A549 (cell line): ENCODE data around the gene C11orf21. TPM values are rescaled to one million over a fixed set of nuclear protein-coding genes. Genes with fewer than 3 reads are reported as not detected.

Experiments
- ATAC-seq, 2 experiments: fragments of 200-7000 bp in 1 of 2; fragments of >200 bp in 1 of 2; cut with Nextera tagmentation in 1 of 2; cut with Tn5 transposase in 1 of 2; 3 replicates each; pipeline versions ENCODE4 v1.8.0 to v1.9.1; 2018 to 2020; ENCODE audit warnings: mild to moderate bottlenecking in 1 of 2, moderate library complexity in 1 of 2
- CTCF ChIA-PET: fragments of 300-600 bp; sonication (Branson Sonifier 250); formaldehyde crosslinking; extraction: SDS; loops from one replicate; lab custom pipeline; 2021; ENCODE audit warnings: antibody characterized with exemption, inconsistent platforms; lab: Yijun Ruan, JAX
- POLR2A ChIA-PET: fragments of 350-600 bp; formaldehyde crosslinking; extraction: SDS; loops from one replicate; lab custom pipeline; 2021; ENCODE audit warnings: antibody characterized with exemption, inconsistent platforms; lab: Yijun Ruan, JAX
- DNase-seq, 2 experiments: peaks; one replicate each; pipeline versions ENCODE4 v3.0.0 to v3.0.0-alpha.2; 2011 to 2016; ENCODE audit warnings: low read depth in 1 of 2, low spot score in 1 of 2
- FAIRE-seq: peaks from 2 replicates; lab custom pipeline; 2011; peaks lifted over from hg19 to GRCh38; lab: Jason Lieb, UNC
- H3K27ac ChIP-seq, 2 experiments: fragments of >200 bp; sonication (Bioruptor Twin); formaldehyde crosslinking; 3 replicates each; pipeline ENCODE4 v1.5.1; 2016 to 2017
- H3K4me1 ChIP-seq: fragments of >200 bp; sonication (Bioruptor Twin); formaldehyde crosslinking; 3 replicates; pipeline ENCODE4 v1.6.1; 2016
- H3K4me2 ChIP-seq: fragments of >200 bp; sonication (Bioruptor Twin); formaldehyde crosslinking; 3 replicates; pipeline ENCODE4 v1.6.1; 2016
- H3K4me3 ChIP-seq: fragments of >200 bp; sonication (Bioruptor Twin); formaldehyde crosslinking; 3 replicates; pipeline ENCODE4 v1.5.1; 2016
- H3K9me3 ChIP-seq: fragments of >200 bp; sonication (Bioruptor Twin); formaldehyde crosslinking; 3 replicates; pipeline ENCODE4 v1.6.1; 2016
- BCL3 ChIP-seq: fragments of >200 bp; sonication (Bioruptor Twin); formaldehyde crosslinking; IDR thresholded peaks from 3 replicates; pipeline ENCODE4 v1.6.1; 2016
- CEBPB ChIP-seq, 2 experiments: fragments of >200 bp in 1 of 2; sonication (Bioruptor Twin) in 1 of 2; formaldehyde crosslinking in 1 of 2; IDR thresholded peaks; 2 replicates each; pipeline ENCODE4 v1.6.1; 2012 to 2016
- EHF ChIP-seq: fragments of 250-450 bp; sonication (Bioruptor Pico); IDR thresholded peaks from 2 replicates; pipeline ENCODE4 v1.5.0; 2020; ENCODE audit warnings: mild to moderate bottlenecking
- FOSL2 ChIP-seq, 2 experiments: fragments of 450-650 bp in 1 of 2; fragments of >200 bp in 1 of 2; sonication (Bioruptor Twin) in 1 of 2; formaldehyde crosslinking; IDR thresholded peaks; 2 replicates each; pipeline versions ENCODE4 v1.5.0 to v1.6.1; 2016 to 2020; ENCODE audit warnings: mild to moderate bottlenecking in 1 of 2, moderate library complexity in 1 of 2
- FOXS1 ChIP-seq: fragments of 250-450 bp; sonication (Bioruptor Pico); IDR thresholded peaks from 2 replicates; pipeline ENCODE4 v1.5.0; 2020; ENCODE audit warnings: mild to moderate bottlenecking, moderate library complexity
- HDAC2 ChIP-seq: fragments of 200-600 bp; sonication (generic); IDR thresholded peaks from 2 replicates; pipeline ENCODE4 v1.6.1; 2016
- HEYL ChIP-seq: fragments of 250-450 bp; sonication (Bioruptor Pico); IDR thresholded peaks from 2 replicates; pipeline ENCODE4 v1.8.0; 2021; ENCODE audit warnings: mild to moderate bottlenecking, moderate library complexity
- MYC ChIP-seq: IDR thresholded peaks from 2 replicates; pipeline ENCODE4 v1.6.1; 2012; ENCODE audit warnings: mild to moderate bottlenecking, inconsistent platforms, low read length, improper control_type of control experiment, borderline replicate concordance
- NR3C1 ChIP-seq: fragments of >200 bp; sonication (Bioruptor Twin); formaldehyde crosslinking; IDR thresholded peaks from 3 replicates; pipeline ENCODE4 v1.6.1; 2017
- PHF8 ChIP-seq: fragments of 200-600 bp; sonication (generic); IDR thresholded peaks from 2 replicates; pipeline ENCODE4 v1.6.1; 2016; ENCODE audit warnings: low read depth, mild to moderate bottlenecking, antibody characterized with exemption, moderate library complexity, borderline replicate concordance
- RAD21 ChIP-seq, 2 experiments: fragments of >200 bp in 1 of 2; sonication (Bioruptor Twin) in 1 of 2; formaldehyde crosslinking in 1 of 2; IDR thresholded peaks in 1 of 2; conservative IDR thresholded peaks in 1 of 2; 2 replicates in 1 of 2; 3 replicates in 1 of 2; pipeline ENCODE4 v1.6.1; 2012 to 2018; ENCODE audit warnings: inconsistent platforms in 1 of 2
- RARB ChIP-seq: fragments of 250-450 bp; sonication (Bioruptor Pico); IDR thresholded peaks from 2 replicates; pipeline ENCODE4 v1.8.0; 2021; ENCODE audit warnings: mild to moderate bottlenecking, moderate library complexity
- RCOR1 ChIP-seq: fragments of 150-350 bp; IDR thresholded peaks from 2 replicates; pipeline ENCODE4 v1.6.1; 2014; ENCODE audit warnings: antibody characterized with exemption, low read length, low read depth
- RNF2 ChIP-seq: fragments of 200-600 bp; sonication (generic); IDR thresholded peaks from 2 replicates; pipeline ENCODE4 v1.6.1; 2016; ENCODE audit warnings: low read depth, mild to moderate bottlenecking, antibody characterized with exemption, moderate library complexity, borderline replicate concordance
- TP53 ChIP-seq: fragments of 250-450 bp; sonication (Bioruptor Pico); IDR thresholded peaks from 2 replicates; pipeline ENCODE4 v1.5.0; 2021; ENCODE audit warnings: mild to moderate bottlenecking, moderate library complexity
- USF2 ChIP-seq: fragments of 450-650 bp; IDR thresholded peaks from 2 replicates; pipeline ENCODE4 v1.6.1; 2014; ENCODE audit warnings: antibody characterized with exemption
- ZC3H11A ChIP-seq: fragments of 450-650 bp; IDR thresholded peaks from 2 replicates; pipeline ENCODE4 v1.6.1; 2014; ENCODE audit warnings: antibody characterized with exemption, mild to moderate bottlenecking
- ZFP36 ChIP-seq: fragments of 450-650 bp; IDR thresholded peaks from 2 replicates; pipeline ENCODE4 v1.6.1; 2014; ENCODE audit warnings: borderline replicate concordance; ENCODE audit not compliant: partially characterized antibody
- WGBS: methylation state at CpG from one replicate; pipeline ENCODE4 v1.1.6; 2017; ENCODE audit errors: missing lambda C conversion rate; 5-methylcytosine and 5-hydroxymethylcytosine counted together
- polyA plus RNA-seq, 4 experiments: library from polyadenylated mRNA; depleted of rRNA in 3 of 4; stranded (reverse); fragments of >200 nt; fragmentation: RNase III in 1 of 4; extraction: RNeasy Plus Mini Kit Qiagen cat#74134 plus additional on column Dnase treatment in 1 of 4; gene quantifications; 2 replicates in 3 of 4; 3 replicates in 1 of 4; pipeline ENCODE4 v1.2.3, GENCODE V29; 2011 to 2017
- TF ChIP-seq, protein P1 (sequence below): fragments of 200-600 bp; sonication (generic); IDR thresholded peaks from 2 replicates; pipeline ENCODE4 v1.6.1; 2016; ENCODE audit warnings: antibody characterized with exemption, mild to moderate bottlenecking, moderate library complexity

The C11orf21 gene
- polyA plus RNA-seq, 2 of the 4 experiments (the other 2 are of a cell fraction), result not detected

DNA sequence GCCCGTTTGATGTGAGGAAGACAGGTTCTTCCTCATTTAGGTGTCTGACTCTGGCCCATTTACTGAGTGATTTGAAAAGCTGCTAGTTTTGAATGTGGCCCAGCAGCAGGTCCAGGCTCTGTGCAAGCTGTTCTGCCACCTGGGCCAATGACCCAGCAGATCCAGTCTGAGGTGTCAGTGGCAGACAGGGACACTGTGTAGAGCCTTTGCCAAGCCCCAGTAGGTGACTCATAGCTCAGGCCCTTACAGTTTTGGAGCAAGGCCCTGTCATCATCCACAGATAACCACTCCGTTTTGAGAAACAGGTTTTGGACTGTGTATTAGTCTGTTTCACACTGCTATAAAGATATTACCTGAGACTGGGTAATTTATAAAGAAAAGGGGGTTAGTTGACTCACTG, 24.0 kb upstream of the C11orf21 start:
- POLR2A ChIA-PET, result no interaction called here
- DNase-seq, result no peak

GRCh38 chr11:2325123-2325522, 23.4 kb upstream of the C11orf21 start:
- WGBS, result 69% methylated on average over 4 of the region's 4 CpGs
- TF ChIP-seq EHF (CRISPR knock-in tag) (no peak), HEYL (CRISPR knock-in tag) (no peak), USF2 (no peak)
- TF ChIP-seq, protein P1, sequence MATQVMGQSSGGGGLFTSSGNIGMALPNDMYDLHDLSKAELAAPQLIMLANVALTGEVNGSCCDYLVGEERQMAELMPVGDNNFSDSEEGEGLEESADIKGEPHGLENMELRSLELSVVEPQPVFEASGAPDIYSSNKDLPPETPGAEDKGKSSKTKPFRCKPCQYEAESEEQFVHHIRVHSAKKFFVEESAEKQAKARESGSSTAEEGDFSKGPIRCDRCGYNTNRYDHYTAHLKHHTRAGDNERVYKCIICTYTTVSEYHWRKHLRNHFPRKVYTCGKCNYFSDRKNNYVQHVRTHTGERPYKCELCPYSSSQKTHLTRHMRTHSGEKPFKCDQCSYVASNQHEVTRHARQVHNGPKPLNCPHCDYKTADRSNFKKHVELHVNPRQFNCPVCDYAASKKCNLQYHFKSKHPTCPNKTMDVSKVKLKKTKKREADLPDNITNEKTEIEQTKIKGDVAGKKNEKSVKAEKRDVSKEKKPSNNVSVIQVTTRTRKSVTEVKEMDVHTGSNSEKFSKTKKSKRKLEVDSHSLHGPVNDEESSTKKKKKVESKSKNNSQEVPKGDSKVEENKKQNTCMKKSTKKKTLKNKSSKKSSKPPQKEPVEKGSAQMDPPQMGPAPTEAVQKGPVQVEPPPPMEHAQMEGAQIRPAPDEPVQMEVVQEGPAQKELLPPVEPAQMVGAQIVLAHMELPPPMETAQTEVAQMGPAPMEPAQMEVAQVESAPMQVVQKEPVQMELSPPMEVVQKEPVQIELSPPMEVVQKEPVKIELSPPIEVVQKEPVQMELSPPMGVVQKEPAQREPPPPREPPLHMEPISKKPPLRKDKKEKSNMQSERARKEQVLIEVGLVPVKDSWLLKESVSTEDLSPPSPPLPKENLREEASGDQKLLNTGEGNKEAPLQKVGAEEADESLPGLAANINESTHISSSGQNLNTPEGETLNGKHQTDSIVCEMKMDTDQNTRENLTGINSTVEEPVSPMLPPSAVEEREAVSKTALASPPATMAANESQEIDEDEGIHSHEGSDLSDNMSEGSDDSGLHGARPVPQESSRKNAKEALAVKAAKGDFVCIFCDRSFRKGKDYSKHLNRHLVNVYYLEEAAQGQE, result no peak
- Histone ChIP-seq H3K9me3 (no peaks in the 10 kb centered on the region; the same call in 2 of the 3 replicates), H3K4me1 (no peaks in the 10 kb centered on the region), H3K4me3 (no peak overlapping the region), H3K4me2 (no peak overlapping the region), H3K27ac (no peak overlapping the region)
- ATAC-seq (no peak), DNase-seq (no peak), FAIRE-seq (no peak)
- POLR2A ChIA-PET, result no interaction called here
- CTCF ChIA-PET, result interaction anchor here (1.0 to 3.0 kb wide), 5 partner anchors 12 to 138 kb away, joined by 3 to 10 read pairs (median 3); no protein-coding TSS in a partner anchor

More for the DNA sequence above, 24.0 kb upstream of the C11orf21 start:
- Histone ChIP-seq H3K4me1 (no peaks in the 10 kb centered on the region), H3K27ac (no peak overlapping the region), H3K4me3 (no peak overlapping the region), H3K4me2 (no peak overlapping the region), H3K9me3 (no peaks in the 10 kb centered on the region; the same call in 2 of the 3 replicates)
- CTCF ChIA-PET, result interaction anchor here (1.0 to 3.0 kb wide), 5 partner anchors 13 to 139 kb away, joined by 3 to 10 read pairs (median 3); no protein-coding TSS in a partner anchor
- 45% methylated on average over 2 of the region's 2 CpGs for WGBS
- no peak for TF ChIP-seq TP53 (CRISPR knock-in tag)
- TF ChIP-seq ZFP36, result no peak
- no peak for TF ChIP-seq CEBPB (IDR thresholded peaks at IDR 0.05)
- TF ChIP-seq FOSL2 (IDR thresholded peaks at IDR 0.05), result no peak
- no peak for TF ChIP-seq FOSL2 (CRISPR knock-in tag; IDR thresholded peaks at IDR 0.05)
- no peak for TF ChIP-seq RCOR1
- TF ChIP-seq NR3C1, result no peak
- no peak for TF ChIP-seq RNF2
- TF ChIP-seq FOXS1 (CRISPR knock-in tag), result no peak
- no peak for TF ChIP-seq PHF8
- no peak for TF ChIP-seq ZC3H11A
- no peak for TF ChIP-seq USF2
- TF ChIP-seq BCL3, result no peak
- no peak for TF ChIP-seq RARB
- no peak for TF ChIP-seq MYC
- TF ChIP-seq HDAC2, result no peak
- TF ChIP-seq RAD21 (conservative IDR thresholded peaks at IDR 0.05 in 1 of 2, IDR thresholded peaks at IDR 0.05 in 1 of 2), result no peak
- FAIRE-seq (no peak), ATAC-seq (no peak)
